Measurements from ENCODE around the gene CMSS1. TPM values are rescaled to one million over a fixed set of nuclear protein-coding genes. Genes with fewer than 3 reads are reported as not detected.

The CMSS1 gene
- total RNA-seq, 1 donor from 2014 or later: 15.1 TPM

DNA sequence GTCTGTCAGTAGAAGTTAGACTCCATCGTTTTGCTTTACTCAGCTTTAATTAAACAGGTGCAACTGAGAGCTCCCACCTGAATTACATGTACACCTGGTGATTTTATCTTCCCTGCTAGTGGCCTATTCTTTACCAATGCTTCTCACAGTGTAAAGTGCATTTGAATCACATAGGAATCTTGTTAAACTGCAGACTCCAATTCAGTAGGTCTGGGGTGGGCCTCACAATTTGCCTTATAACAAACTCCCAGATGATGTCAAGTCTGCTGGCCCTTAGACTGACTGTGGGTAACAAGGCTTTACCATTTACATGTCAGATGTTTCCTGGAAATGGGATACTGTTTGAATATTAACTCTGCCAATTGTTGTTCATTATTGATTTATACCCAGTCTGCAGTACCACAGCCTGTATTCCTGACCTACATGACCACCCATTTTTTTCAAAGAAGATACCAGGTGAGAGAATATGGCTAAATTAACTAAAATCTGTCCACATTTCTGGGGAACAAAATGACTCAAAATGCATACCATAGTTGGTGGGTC is 37.2 kb downstream of the CMSS1 start:
- DNase-seq (ENCODE audit: low read depth): no peak

DNA sequence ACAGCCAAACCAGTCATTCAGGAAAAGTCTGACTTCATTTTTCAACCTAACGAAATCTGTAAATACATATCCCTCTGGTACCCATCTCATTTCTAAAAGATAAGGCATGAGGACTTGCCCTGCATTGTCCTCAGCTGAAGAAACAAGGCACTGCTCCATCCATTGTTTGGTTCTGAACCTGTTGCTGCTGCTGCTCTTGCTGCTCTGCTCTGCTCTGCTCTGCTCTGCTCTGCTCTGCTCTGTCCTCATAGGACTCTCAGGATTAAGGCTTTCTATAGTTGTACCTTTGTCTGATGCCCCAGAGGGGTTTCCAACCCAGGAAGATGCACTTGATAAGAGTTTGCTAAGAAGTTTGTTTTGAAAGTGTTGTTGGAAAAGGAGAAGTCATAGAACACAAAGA is 38.2 kb downstream of the CMSS1 start:
- DNase-seq (ENCODE audit: low read depth): no peak

DNA sequence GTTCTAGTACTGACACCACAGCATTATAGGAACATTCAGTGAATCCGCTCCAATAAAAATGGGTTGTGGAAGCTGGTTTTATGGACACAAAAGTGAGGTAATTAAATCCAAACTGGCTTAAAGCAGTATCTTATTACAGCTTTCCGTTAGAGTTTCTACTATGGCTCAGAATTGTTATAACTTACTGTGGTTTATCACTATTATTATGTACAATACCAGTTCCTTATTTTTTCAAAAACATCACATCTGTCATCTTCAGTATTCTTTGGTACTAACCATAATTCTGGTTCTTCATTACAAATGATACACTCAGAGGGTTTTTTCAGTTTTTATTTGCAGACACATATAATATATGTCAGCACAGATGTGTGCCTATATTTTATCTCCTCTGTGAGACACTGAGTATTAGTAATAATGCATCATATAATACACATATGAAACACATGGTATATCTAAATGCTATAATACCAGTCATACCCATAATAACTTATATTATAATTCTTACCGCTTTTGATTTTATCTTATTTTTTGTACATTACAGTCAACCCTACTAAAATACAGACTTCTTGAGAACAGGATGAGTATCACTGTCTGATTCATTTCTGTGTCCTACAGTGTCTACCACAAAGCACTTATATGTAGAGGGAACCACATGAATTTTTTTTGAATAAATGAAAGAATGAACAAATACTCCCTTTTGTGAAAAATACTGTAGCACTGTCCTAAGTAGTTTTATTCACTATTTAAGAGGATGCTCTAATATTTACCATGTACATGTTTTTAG is 39.0 kb downstream of the CMSS1 start:
- DNase-seq (ENCODE audit: low read depth): no peak

DNA sequence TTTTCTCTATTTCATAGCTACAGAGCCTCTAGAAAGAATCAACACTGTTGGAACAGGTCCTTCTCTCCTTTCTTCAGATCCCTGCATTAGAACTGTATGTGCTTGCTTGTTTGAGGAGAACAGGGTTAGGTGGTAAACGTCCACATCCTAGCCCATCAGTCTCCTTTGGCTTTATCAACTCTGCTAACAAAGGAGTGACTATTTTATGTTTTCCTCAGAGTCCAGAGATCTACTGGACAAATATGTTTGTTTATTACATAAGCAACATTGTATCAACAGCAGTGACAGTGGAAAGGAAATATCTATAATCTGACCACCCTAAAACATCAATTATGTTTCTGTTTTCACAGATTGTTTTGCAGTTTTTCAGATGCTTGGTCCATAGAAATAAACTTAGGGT is 39.6 kb downstream of the CMSS1 start:
- DNase-seq (ENCODE audit: low read depth): no peak

DNA sequence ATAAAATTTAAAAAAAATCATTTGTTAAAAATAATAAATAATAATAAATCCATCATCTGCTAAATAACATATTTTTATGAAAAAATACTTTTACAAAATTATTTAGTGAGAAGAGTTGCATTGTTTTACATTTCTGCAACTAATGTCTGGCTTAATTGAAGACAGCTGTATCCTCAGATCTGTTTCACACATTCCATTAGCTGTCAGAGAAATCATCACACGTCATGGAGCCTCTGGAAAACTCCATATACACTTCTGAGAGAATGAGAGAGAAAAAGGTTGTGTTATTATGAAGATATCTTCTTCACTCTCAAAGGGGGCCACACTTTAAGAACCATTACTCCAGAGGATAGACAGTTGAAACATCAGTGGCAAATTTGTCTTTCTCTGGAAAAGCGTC is 40.8 kb downstream of the CMSS1 start:
- DNase-seq (ENCODE audit: low read depth): no peak

DNA sequence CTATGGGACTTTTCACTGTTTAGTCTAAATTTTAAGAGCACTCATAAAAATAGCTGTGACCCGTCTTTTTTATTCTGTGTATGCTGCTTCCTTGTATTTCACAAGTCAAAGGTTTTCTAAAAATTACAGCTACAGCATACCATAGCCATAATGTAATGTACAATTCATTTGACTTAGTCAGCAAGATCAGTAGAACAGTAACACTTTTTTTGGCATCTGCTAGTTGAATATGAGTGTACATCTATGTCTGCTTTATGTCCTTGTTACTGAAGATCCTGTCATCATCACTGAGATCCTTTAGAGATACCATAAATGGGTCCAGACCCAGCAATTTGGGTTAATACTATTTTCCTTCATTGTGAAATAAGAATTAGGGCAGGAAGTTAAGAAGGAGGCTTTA is 42.2 kb downstream of the CMSS1 start:
- DNase-seq (ENCODE audit: low read depth): peak; percentile 92

DNA sequence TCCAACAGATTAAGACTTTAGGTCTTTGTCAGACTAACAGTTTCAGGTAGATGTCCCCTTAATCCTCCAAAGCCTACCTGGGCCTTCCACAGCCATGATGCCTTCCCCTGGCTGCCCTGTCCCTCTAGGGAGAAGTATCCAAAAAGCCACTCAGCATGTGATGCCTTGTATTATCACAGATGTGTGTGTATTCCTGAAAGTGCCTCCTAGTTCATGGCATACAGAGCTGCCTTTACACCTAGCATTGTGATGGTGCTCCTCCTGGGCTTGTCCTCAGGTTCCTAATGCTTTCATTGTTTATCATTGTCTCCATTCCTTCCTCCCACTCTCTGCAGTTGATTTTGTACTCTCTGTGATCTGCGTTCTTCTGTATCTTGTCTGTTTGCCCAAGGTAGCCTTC is 43.6 kb downstream of the CMSS1 start:
- DNase-seq (ENCODE audit: low read depth): no peak

DNA sequence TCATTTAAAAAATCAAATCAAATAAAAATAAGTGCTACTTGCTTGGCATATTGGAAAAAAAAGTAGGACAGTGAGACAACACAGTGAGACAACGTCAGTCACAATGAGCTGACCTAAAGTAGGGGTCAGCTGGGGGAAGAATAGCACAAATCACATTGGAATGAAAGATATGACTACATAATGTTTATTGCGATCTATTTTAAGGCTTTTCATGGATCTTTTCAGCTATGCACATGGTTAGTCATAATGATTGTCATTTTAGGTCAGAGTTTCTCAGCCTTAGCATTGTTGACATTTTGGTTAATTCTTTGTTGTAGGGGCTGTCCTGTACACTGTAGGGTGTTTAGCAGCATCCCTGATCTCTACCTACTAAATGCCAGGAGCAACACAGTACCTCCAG is 44.5 kb downstream of the CMSS1 start:
- peak; percentile 65 for DNase-seq (ENCODE audit: low read depth)

DNA sequence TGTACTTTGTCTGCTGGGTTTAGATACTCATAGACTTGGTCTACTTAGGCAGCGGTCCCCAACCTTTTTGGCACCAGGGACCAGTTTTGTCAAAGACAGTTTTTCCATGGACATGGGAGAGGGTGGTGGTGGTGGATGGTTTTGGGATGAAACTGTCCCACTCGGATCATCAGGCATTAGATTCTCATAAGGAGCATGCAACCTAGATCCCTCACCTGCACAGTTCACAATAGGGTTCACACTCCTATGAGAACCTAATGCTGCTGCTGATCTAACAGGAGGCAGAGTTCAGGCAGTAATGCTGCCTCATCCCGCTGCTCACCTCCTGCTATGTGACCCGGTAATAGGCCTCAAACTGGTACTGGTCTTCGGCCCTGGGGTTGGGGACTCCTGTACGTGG is 45.3 kb downstream of the CMSS1 start:
- no peak for DNase-seq (ENCODE audit: low read depth)

DNA sequence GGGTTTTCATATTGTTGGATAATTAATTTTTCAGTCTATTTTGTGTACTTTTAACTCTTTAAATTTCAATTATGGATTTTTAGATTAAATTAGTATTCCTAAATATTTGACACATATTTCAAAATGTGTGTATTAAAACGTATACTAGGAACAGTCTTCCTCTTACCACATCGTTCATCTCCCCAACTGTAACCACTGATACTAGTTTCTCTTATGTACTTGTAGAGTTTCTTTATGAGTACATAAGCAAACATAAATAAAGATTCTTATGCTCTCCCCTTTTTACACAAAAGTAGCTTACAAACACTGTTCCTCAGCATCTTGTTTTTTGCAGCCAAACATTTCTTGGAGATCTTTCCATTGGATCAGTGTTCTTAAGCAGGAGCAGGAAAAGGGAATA is 45.9 kb downstream of the CMSS1 start:
- no peak for DNase-seq (ENCODE audit: low read depth)

DNA sequence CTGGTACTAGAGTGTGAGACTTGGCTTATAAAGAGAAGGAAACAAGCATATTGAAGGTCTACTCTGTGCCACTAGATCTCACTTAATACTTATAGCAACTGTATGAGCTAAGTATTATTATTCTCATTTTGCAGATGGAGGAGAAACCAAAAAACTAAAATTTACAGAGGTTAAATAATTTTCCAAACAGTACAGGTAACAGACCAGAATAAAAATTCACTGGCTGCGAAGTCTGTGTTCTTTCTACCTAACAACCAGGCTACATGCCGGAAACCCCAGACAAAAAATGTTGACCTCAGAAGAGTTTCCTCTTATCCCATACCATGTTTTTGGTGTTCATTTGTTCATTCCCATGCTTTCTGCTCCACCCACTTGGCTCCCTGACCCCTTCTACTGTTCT is 46.6 kb downstream of the CMSS1 start:
- no peak for DNase-seq (ENCODE audit: low read depth)

DNA sequence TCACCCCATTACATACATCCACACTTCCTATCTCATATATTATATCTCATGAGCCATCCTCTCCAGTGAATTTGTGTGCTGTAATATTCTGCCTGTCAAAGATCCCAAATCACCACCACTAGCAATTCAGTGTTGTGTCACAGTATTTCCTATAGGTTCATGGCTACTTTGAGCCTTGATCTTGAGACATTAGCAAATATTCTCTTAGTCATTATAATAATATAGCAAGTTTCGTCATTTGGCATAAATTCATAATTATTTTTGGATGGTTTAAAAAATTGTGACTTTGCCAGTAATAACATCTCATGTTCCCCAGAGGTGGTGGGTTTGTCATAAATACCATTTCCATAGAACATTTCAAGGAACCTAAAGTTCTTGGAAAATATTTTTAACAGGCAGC is 47.7 kb downstream of the CMSS1 start:
- DNase-seq (ENCODE audit: low read depth): no peak

DNA sequence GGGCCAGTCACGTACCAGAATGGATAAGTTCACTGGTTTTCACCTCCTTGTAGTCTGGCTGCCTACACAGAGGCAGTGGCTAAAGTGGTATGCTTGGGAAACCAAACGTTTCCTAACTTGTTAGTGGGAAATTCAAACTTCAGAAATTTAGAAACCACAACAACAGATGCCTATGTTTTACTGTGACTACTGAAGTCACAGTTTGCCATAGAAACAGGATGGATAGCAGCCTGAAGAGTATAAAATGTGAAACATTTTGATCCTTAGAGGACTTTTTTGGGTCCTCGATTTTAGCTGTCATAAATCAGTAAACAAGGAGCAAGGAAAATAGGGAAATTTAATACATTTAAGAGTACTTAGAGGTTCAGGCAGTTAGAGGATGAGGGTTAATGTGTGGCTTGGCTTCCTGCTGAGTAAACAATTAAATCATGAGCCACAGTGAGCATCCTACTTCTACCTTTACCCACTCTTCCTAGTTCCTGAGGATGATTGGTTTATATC is 48.6 kb downstream of the CMSS1 start:
- DNase-seq (ENCODE audit: low read depth): peak; percentile 95

DNA sequence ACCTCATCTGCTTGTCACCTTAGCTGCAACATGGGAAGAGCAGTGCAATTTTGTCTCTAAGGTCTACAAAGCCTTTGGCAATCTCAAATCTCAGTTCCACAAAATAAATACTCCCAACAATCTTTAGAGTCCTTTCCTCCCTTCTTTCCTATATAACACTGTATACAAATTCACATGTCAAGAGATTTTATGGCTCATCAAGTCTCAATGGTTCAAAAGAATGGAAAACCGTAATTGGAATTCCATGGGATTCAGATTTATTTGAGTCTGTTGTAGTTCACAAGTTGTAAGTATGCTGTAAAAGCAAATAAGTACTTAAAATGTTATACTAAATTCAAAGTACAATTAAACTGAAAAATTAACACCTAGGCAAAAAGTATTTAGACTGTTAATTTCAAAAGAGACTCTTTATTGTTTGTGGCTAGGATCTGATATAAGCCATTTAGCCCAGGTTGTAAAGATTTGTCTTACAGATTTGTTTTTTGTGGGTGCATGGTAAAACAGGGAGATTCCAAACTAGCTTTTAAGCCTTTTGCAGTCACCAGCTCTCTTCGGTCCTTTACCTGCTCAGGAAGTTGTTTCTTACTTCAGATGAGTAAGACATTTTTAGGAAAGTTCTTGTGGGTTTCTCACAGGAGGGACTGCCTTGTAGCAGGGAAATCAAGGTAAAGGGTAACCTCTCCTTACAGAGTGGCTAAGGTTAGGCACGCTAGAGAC is 50.1 kb downstream of the CMSS1 start:
- DNase-seq (ENCODE audit: low read depth): no peak

DNA sequence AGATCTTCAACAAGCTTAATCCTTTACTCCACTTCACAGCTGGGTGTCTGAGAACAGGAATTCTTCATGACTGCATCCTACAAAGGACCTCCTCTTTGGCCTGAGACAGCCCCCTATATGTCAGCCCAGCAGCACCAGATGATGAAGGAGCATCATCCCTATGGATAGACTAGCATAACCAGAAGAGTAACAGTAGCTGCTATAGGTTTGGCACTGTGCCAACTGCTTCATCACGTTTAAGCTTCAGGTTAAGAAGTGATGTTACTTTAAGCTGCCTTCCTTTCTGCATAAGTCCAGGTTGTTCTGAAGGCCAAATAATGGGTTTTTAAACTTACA is 50.6 kb downstream of the CMSS1 start:
- no peak for DNase-seq (ENCODE audit: low read depth)

DNA sequence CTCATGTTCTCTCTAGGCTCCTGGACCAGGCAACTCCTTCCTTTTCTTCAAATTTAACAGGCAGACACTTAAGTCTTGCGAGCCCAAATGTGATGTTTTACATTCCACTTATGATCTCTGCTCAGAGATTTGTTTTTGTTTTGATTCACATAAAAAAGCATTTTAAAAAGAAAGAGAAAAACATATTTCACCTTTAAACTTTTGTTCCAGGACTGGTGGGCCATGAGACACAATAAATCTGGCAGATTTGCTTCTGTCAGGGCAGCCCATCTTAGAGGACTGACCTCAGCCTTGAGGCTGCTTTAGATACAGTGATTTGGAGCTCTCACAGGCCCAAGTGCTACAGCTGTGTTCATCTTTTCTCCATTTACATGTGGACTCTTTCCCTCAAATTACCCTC is 52.0 kb downstream of the CMSS1 start:
- no peak for DNase-seq (ENCODE audit: low read depth)

DNA sequence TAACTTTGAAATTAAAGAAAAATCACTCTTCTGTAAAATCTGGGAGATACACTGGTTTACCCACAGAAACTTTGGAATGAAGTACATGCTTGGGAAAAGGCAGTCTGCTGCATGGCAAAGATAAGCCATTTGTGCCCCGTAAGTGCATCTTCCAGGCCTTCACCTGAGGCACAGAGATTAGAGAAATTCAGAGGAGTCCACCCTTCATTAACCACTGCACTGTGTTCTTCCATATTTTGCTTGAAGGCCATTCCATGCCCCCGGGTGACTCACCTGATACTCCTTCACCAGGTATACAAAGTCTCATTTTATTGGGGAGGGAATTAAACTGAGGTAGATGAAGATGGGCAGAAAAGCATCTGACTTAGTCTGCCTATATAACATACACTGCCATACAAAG is 53.0 kb downstream of the CMSS1 start:
- DNase-seq (ENCODE audit: low read depth): no peak

DNA sequence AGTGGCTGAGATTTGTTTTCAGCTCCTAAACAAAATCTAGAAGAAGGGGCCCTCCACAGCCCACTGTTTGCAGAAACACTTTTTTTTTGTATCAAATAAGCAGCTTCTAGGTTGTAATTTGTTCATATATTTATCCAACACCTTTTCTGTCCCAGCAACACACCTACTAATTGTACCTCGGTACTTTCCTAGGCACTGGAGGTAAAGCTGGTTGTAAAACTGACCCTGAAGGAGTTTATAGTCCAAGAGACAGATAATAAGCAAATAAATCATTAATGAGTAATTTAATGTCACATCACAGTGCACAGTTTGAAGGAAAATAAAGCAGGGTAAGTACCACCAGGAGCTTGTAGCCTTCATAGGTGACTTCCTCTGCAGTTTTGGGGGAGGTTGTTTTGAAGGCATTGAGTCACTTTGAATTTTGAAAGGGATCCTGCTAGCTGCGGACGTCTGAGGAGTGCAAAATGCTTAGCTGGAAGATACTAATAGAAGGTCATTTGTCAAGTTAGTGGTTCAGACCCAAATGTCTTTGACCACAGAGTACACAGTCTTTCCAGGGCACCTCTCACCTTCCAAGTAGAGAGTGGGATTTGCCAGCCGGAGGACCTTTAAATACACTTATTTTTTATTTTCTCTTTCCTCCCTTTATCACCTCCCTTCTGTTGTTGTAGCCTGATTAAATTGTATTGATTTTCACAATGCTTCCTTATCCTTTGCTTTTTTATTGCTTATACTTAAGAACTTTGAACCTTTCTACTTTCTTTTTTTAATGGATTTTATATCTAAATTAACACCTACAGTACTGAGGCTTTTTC is 53.8 kb downstream of the CMSS1 start:
- DNase-seq (ENCODE audit: low read depth): peak; percentile 42

DNA sequence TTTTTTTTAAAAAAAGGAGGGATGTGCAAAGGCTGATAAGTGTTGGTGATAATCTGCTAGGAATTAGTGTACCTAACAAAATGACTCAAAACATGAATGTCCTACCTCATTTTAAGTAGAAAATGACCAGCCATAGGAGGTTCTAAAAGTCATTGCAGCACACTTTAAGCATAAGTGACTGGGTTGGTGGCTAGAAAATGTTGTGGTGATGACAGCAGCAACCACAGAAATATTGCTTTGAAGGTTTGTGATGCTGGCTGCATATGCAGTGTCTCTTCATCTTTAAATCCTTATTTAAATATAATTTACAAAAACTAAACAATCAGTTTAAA is 55.2 kb downstream of the CMSS1 start:
- no peak for DNase-seq (ENCODE audit: low read depth)

DNA sequence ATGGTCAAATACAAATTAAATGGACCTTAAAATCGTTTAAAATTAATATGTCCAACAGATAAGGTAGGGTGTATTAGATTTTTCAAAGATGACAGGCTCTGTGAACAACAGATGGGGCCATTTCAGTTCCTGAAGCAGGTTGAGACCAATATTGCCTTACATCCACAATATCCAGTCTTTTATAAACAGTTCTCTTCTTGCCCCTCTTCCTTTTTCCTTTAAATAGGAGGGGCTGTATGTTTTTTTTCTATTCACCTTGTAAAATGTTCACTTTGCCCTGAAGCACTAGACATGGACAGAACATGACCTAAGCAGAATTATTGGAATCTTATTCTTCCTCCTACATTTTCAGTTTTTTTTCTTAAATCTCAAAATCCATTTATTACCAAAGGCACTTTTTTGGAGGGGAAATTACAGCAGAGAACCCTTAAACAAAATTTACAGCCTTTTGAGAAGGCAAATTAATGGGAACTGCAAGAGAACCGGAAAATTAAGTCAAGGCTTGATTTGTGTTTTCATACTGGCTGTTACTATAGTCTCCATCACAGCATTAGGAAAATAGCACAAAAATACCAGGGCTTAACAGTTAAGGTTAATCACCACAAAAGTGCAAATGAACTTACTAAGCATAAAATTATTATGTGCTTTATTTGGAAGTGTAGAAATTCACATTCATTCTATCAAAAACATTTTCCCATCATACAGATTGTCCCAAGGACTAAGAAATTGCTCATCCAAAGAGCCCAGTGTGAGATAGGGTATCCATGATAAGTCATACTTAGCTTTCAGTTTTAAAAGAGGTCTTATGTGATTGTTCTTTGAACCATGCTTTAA is 55.8 kb downstream of the CMSS1 start:
- DNase-seq (ENCODE audit: low read depth): no peak

DNA sequence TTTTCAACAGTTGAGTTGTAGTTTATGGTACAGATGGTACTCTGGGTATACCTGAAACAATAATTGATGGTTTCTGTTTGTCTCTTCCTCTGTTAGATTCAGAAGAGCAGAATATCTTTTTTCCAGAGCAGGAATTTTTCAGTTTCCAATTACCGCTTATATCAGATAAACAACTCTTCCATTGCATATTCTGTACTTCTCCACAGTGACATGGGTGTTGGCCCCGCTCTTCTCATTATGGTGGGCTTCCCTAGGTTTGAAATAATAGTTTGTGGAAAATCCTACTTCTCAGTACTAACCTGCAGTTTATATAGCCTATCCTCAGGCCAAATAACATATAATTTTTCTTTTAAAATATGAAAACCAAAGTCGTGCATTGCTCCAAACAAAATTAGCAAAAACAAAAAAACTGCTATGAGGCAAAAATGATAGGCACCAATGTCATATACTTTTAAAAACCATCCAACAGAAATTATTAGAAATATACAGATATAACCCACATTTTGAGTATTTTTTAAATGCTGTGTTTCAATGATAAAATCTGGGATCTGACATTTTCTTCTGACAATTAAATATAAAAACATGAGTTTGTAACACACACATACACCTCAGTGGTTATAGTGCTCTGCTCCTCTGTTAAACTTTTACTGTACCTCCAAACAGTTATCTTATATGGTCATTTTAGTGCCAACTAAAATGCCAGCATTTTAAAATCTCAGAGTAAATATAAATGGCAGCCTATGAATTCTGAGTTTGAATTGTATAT is 56.8 kb downstream of the CMSS1 start:
- no peak for DNase-seq (ENCODE audit: low read depth)

Data from renal cortical epithelial cell (primary cell).